ENCODE results near the gene LRRC26.

LRRC26 gene

GRCh38 chr9:137201205-137201868 is 31.5 kb upstream of the LRRC26 start:
- DNase-seq (ENCODE audit: extremely low spot score), result no peak
- TF ChIP-seq ELF4 (IDR thresholded peaks at IDR 0.05) (no peak), FOXA1 (IDR thresholded peaks at IDR 0.05) (no peak), ZNF384 (IDR thresholded peaks at IDR 0.05) (no peak), HDGF (IDR thresholded peaks at IDR 0.05; ENCODE audit: borderline replicate concordance) (no peak), SP1 (IDR thresholded peaks at IDR 0.05) (no peak), FOXM1 (IDR thresholded peaks at IDR 0.05; ENCODE audit: borderline replicate concordance) (no peak), ARNT (IDR thresholded peaks at IDR 0.05) (no peak), FOXK2 (IDR thresholded peaks at IDR 0.05) (no peak), TARDBP (IDR thresholded peaks at IDR 0.05) (no peak), SUZ12 (IDR thresholded peaks at IDR 0.05) (no peak), L3MBTL2 (conservative IDR thresholded peaks at IDR 0.05) (no peak), NFRKB (IDR thresholded peaks at IDR 0.05) (no peak), PKNOX1 (IDR thresholded peaks at IDR 0.05) (no peak), LEF1 (IDR thresholded peaks at IDR 0.05; ENCODE audit: borderline replicate concordance) (no peak), CTBP1 (IDR thresholded peaks at IDR 0.05; ENCODE audit: borderline replicate concordance) (no peak), BHLHE40 (IDR thresholded peaks at IDR 0.05; ENCODE audit: borderline replicate concordance) (no peak)
- CTCF ChIA-PET, result interaction anchor here (0.7 kb wide), 1 partner anchor 35 kb away, joined by 3 read pairs; no protein-coding TSS in a partner anchor
- POLR2A ChIA-PET, result interaction anchor here (0.9 to 2.0 kb wide), 13 partner anchors 11 to 72 kb away, joined by 3 to 16 read pairs (median 5); partner anchors contain the start of genes ANAPC2, RNF224, SSNA1 and TUBB4B

GRCh38 chr9:137200311-137201204 is 30.7 kb upstream of the LRRC26 start, which contains the start of gene TPRN:
Gene TPRN, minus strand, starts transcription at chr9:137200741. Its CDS starts 30 bp downstream, at chr9:137200711.
- TF ChIP-seq ZNF384 (IDR thresholded peaks at IDR 0.05) (no peak), TARDBP (IDR thresholded peaks at IDR 0.05) (no peak), FOXK2 (IDR thresholded peaks at IDR 0.05) (no peak), FOXM1 (IDR thresholded peaks at IDR 0.05; ENCODE audit: borderline replicate concordance) (0 out of 2 replicates have a peak, but pooled peaks have one; percentile 48), NFRKB (IDR thresholded peaks at IDR 0.05) (no peak), L3MBTL2 (conservative IDR thresholded peaks at IDR 0.05) (no peak), ELF4 (IDR thresholded peaks at IDR 0.05) (peak; percentile 87), BHLHE40 (IDR thresholded peaks at IDR 0.05; ENCODE audit: borderline replicate concordance) (no peak), PKNOX1 (IDR thresholded peaks at IDR 0.05) (peak; percentile 68), ARNT (IDR thresholded peaks at IDR 0.05) (no peak), CTBP1 (IDR thresholded peaks at IDR 0.05; ENCODE audit: borderline replicate concordance) (no peak), HDGF (IDR thresholded peaks at IDR 0.05; ENCODE audit: borderline replicate concordance) (0 out of 2 replicates have a peak, but pooled peaks have one; percentile 57), SP1 (IDR thresholded peaks at IDR 0.05) (0 out of 2 replicates have a peak, but pooled peaks have one; percentile 33), SUZ12 (IDR thresholded peaks at IDR 0.05) (no peak), FOXA1 (IDR thresholded peaks at IDR 0.05) (no peak), LEF1 (IDR thresholded peaks at IDR 0.05; ENCODE audit: borderline replicate concordance) (peak; percentile 50; the same call in 1 of the 2 replicates)
- CTCF ChIA-PET, result interaction anchor here (0.7 kb wide), 1 partner anchor 36 kb away, joined by 3 read pairs; no protein-coding TSS in a partner anchor
- peak; percentile 99 for DNase-seq (ENCODE audit: extremely low spot score)
- POLR2A ChIA-PET, result interaction anchor here (0.9 to 2.0 kb wide), 12 partner anchors 10 to 71 kb away, joined by 3 to 16 read pairs (median 4); partner anchors contain the start of genes ANAPC2, RNF224, SSNA1 and TUBB4B

- TF ChIP-seq ARNT (IDR thresholded peaks at IDR 0.05) (no peak), NFRKB (IDR thresholded peaks at IDR 0.05) (no peak)
- DNase-seq (ENCODE audit: extremely low spot score), result no peak
- ChIA-PET POLR2A (interaction anchor here (1.1 to 3.4 kb wide), 5 partner anchors 11 to 70 kb away, joined by 3 to 19 read pairs (median 4); partner anchors contain the start of genes ANAPC2 and SSNA1), CTCF (interaction anchor here (0.6 kb wide), 1 partner anchor 10 kb away, joined by 3 read pairs; no protein-coding TSS in a partner anchor)
Measured at GRCh38 chr9:137199411-137200121, 29.7 kb upstream of the LRRC26 start.

- CTCF ChIA-PET, result interaction anchor here (0.6 to 0.8 kb wide), 2 partner anchors 10 to 22 kb away, joined by 3 read pairs; no protein-coding TSS in a partner anchor
- POLR2A ChIA-PET, result interaction anchor here (0.9 to 3.4 kb wide), 6 partner anchors 10 to 69 kb away, joined by 3 to 19 read pairs (median 4); partner anchors contain the start of genes ANAPC2 and SSNA1
- no peak for DNase-seq (ENCODE audit: extremely low spot score)
- TF ChIP-seq PKNOX1 (IDR thresholded peaks at IDR 0.05), result no peak; the same call in 1 of the 2 replicates
- no peak for TF ChIP-seq NFRKB (IDR thresholded peaks at IDR 0.05)
- TF ChIP-seq FOXM1 (IDR thresholded peaks at IDR 0.05; ENCODE audit: borderline replicate concordance), result no peak
- no peak for TF ChIP-seq ZNF384 (IDR thresholded peaks at IDR 0.05)
- TF ChIP-seq FOXK2 (IDR thresholded peaks at IDR 0.05), result no peak
- no peak for TF ChIP-seq FOXA1 (IDR thresholded peaks at IDR 0.05)
- TF ChIP-seq LEF1 (IDR thresholded peaks at IDR 0.05; ENCODE audit: borderline replicate concordance), result no peak
- TF ChIP-seq SP1 (IDR thresholded peaks at IDR 0.05), result no peak
- TF ChIP-seq CTBP1 (IDR thresholded peaks at IDR 0.05; ENCODE audit: borderline replicate concordance), result no peak
- no peak for TF ChIP-seq L3MBTL2 (conservative IDR thresholded peaks at IDR 0.05)
- no peak for TF ChIP-seq TARDBP (IDR thresholded peaks at IDR 0.05)
- no peak for TF ChIP-seq ARNT (IDR thresholded peaks at IDR 0.05)
- TF ChIP-seq BHLHE40 (IDR thresholded peaks at IDR 0.05; ENCODE audit: borderline replicate concordance), result no peak
- no peak for TF ChIP-seq SUZ12 (IDR thresholded peaks at IDR 0.05)
- TF ChIP-seq ELF4 (IDR thresholded peaks at IDR 0.05), result no peak
- TF ChIP-seq HDGF (IDR thresholded peaks at IDR 0.05; ENCODE audit: borderline replicate concordance), result no peak
Measured at GRCh38 chr9:137198902-137199283, 29.0 kb upstream of the LRRC26 start.
